Tibial artery (tissue), 4 donors: ENCODE measurements around the gene GAS7.

ENCODE experiments used
- DNase-seq, 2 donors: peaks; one replicate each; pipeline ENCODE4 v3.0.0-alpha.2; 2019
- H3K27ac ChIP-seq, 2 donors: fragments of 200-600 bp; sonication (generic) in 1 of 2; 1 replicate in 1 of 2; 2 replicates in 1 of 2; pipeline ENCODE4 v1.5.1; 2018 to 2019; ENCODE audit warnings: mild to moderate bottlenecking in 1 of 2
- H3K27me3 ChIP-seq, 2 donors: fragments of 200-600 bp; sonication (generic) in 1 of 2; one replicate each; pipeline versions ENCODE4 v1.5.1 to v1.6.0; 2016 to 2019
- H3K36me3 ChIP-seq, 3 donors: fragments of 200-600 bp; sonication (generic) in 2 of 3; one replicate each; pipeline ENCODE4 v1.5.1; 2016 to 2019; ENCODE audit warnings: mild to moderate bottlenecking in 2 of 3
- H3K4me1 ChIP-seq, 4 donors: fragments of 200-600 bp; sonication (generic) in 2 of 4; 1 replicate in 3 of 4; 2 replicates in 1 of 4; pipeline ENCODE4 v1.5.1; 2016 to 2019
- H3K4me3 ChIP-seq, 2 donors: fragments of 200-600 bp; sonication (generic) in 1 of 2; 1 replicate in 1 of 2; 2 replicates in 1 of 2; pipeline ENCODE4 v1.5.1; 2018 to 2019; ENCODE audit warnings: mild to moderate bottlenecking in 2 of 2
- H3K9me3 ChIP-seq, 3 donors: fragments of 200-600 bp; sonication (generic) in 1 of 3; one replicate each; pipeline ENCODE4 v1.5.1; 2016 to 2019
- CTCF ChIP-seq, 2 experiments: fragments of 200-600 bp in 1 of 2; fragments of 450-650 bp in 1 of 2; IDR thresholded peaks; one replicate each; pipeline ENCODE4 v1.5.1; 2017 to 2019; ENCODE audit warnings: antibody characterized with exemption in 2 of 2, mild to moderate bottlenecking in 1 of 2, moderate library complexity in 1 of 2
- intact Hi-C: fragments of 100-400 bp; cut with DNase I; formaldehyde crosslinking; loops from one replicate; pipeline ENCODE4 v1.15.0; 2023; ENCODE audit warnings: low total_unique reads

The GAS7 gene

GRCh38 chr17:10187456-10187855 lies 10.9 kb downstream of the GAS7 start:
- Histone ChIP-seq H3K4me3 (no peak overlapping the region), H3K27me3 (no peaks in the 10 kb centered on the region), H3K9me3 (no peaks in the 10 kb centered on the region), H3K27ac (no peak overlapping the region), H3K36me3 (no peaks in the 10 kb centered on the region), H3K4me1 (no peaks in the 10 kb centered on the region)
- DNase-seq = no peak
- TF ChIP-seq CTCF (IDR thresholded peaks at IDR 0.05) = no peak
- intact Hi-C loops = no loop called here

- TF ChIP-seq CTCF (IDR thresholded peaks at IDR 0.05) = no peak
- no peak overlapping the region for H3K4me3 ChIP-seq
- no peaks in the 10 kb centered on the region for H3K9me3 ChIP-seq
- H3K27ac ChIP-seq = no peak overlapping the region
- no peak for DNase-seq
- H3K36me3 ChIP-seq = no peaks in the 10 kb centered on the region
- intact Hi-C loops = no loop called here
- no peaks in the 10 kb centered on the region for H3K4me1 ChIP-seq
- H3K27me3 ChIP-seq = no peaks in the 10 kb centered on the region
Measured at GRCh38 chr17:10186771-10187410, 11.5 kb downstream of the GAS7 start.

GRCh38 chr17:10183931-10184930 lies 14.2 kb downstream of the GAS7 start:
- Histone ChIP-seq H3K4me3 (no peak overlapping the region), H3K9me3 (no peaks in the 10 kb centered on the region), H3K4me1 (no peaks in the 10 kb centered on the region), H3K27me3 (no peaks in the 10 kb centered on the region), H3K36me3 (no peaks in the 10 kb centered on the region), H3K27ac (no peak overlapping the region)
- intact Hi-C loops = no loop called here
- no peak for TF ChIP-seq CTCF (IDR thresholded peaks at IDR 0.05)
- DNase-seq = no peak

GRCh38 chr17:10182785-10183184 lies 15.6 kb downstream of the GAS7 start:
- Histone ChIP-seq H3K27ac (no peak overlapping the region), H3K4me3 (no peak overlapping the region), H3K9me3 (no peaks in the 10 kb centered on the region), H3K27me3 (no peaks in the 10 kb centered on the region), H3K36me3 (no peaks in the 10 kb centered on the region), H3K4me1 (peaks cover 0 to 7% (median 0%) of the 10 kb centered on the region in 4 donors)
- DNase-seq = no peak
- intact Hi-C loops = no loop called here
- no peak for TF ChIP-seq CTCF (IDR thresholded peaks at IDR 0.05)

GRCh38 chr17:10178506-10178991 lies 19.9 kb downstream of the GAS7 start:
- intact Hi-C loops = no loop called here
- TF ChIP-seq CTCF (IDR thresholded peaks at IDR 0.05) = no peak
- H3K36me3 ChIP-seq = no peaks in the 10 kb centered on the region
- H3K4me1 ChIP-seq = peaks cover 0 to 7% (median 0%) of the 10 kb centered on the region in 4 donors
- H3K4me3 ChIP-seq = no peak overlapping the region
- H3K9me3 ChIP-seq = no peaks in the 10 kb centered on the region
- no peaks in the 10 kb centered on the region for H3K27me3 ChIP-seq
- DNase-seq = no peak
- no peak overlapping the region for H3K27ac ChIP-seq
